ENCODE results near the gene SLC66A3. TPM values are rescaled to one million over a fixed set of nuclear protein-coding genes. Genes with fewer than 3 reads are reported as not detected.

SLC66A3 gene
- polyA plus RNA-seq, 1 donor from 2014 or later = 7.0 TPM

- peaks cover 6% of the 10 kb centered on the region for H3F3A ChIP-seq (ENCODE audit: insufficient read depth, low read length, poor library complexity, severe bottlenecking)
- H3K4me2 ChIP-seq (ENCODE audit: low read length) = no peak overlapping the region
- H3K9me3 ChIP-seq (ENCODE audit: low read length) = no peaks in the 10 kb centered on the region
- no peak for TF ChIP-seq EP300 (conservative IDR thresholded peaks at IDR 0.05; ENCODE audit: poor library complexity, severe bottlenecking)
- no peak for TF ChIP-seq MXI1 (conservative IDR thresholded peaks at IDR 0.05; ENCODE audit: poor library complexity, severe bottlenecking)
- TF ChIP-seq CTCF (IDR thresholded peaks at IDR 0.05; ENCODE audit: poor library complexity, severe bottlenecking) = no peak
- no peak for TF ChIP-seq TAF1 (IDR thresholded peaks at IDR 0.05; ENCODE audit: low read depth)
- no peak for TF ChIP-seq EZH2 (IDR thresholded peaks at IDR 0.05; ENCODE audit: borderline replicate concordance, insufficient read depth, low read length, poor library complexity, severe bottlenecking)
- TF ChIP-seq POLR2AphosphoS5 (IDR thresholded peaks at IDR 0.05) = no peak
- H2AFZ ChIP-seq (ENCODE audit: low read depth, low read length) = no peak overlapping the region
- peaks cover 7% of the 10 kb centered on the region for H3K27me3 ChIP-seq (ENCODE audit: insufficient read depth, low read depth, low read length)
- H3K9ac ChIP-seq (ENCODE audit: low read length) = no peak overlapping the region
- H3K79me2 ChIP-seq (replicated peaks; ENCODE audit: insufficient read depth, low read length) = no peaks in the 10 kb centered on the region
- H3K9me2 ChIP-seq (ENCODE audit: insufficient read depth, low read length) = no peaks in the 10 kb centered on the region
- H4K20me1 ChIP-seq (ENCODE audit: insufficient read depth) = no peaks in the 10 kb centered on the region
- no peaks in the 10 kb centered on the region for H3K36me3 ChIP-seq (ENCODE audit: insufficient read depth, low read length)
- H3K27ac ChIP-seq (ENCODE audit: low read length) = no peak overlapping the region
- H3K4me3 ChIP-seq (ENCODE audit: low read length) = peak overlapping the region; percentile 91
Observed at GRCh38 chr2:11156396-11157075, 1.3 kb downstream of the SLC66A3 start.

- H3K4me2 ChIP-seq (ENCODE audit: low read length) = no peak overlapping the region
- TF ChIP-seq RAD21 (conservative IDR thresholded peaks at IDR 0.05) (no peak), EP300 (conservative IDR thresholded peaks at IDR 0.05; ENCODE audit: poor library complexity, severe bottlenecking) (no peak), SMC3 (conservative IDR thresholded peaks at IDR 0.05; ENCODE audit: poor library complexity) (no peak), MXI1 (conservative IDR thresholded peaks at IDR 0.05; ENCODE audit: poor library complexity, severe bottlenecking) (no peak), REST (IDR thresholded peaks at IDR 0.05; ENCODE audit: borderline replicate concordance) (no peak), EZH2 (IDR thresholded peaks at IDR 0.05; ENCODE audit: borderline replicate concordance, insufficient read depth, low read length, poor library complexity, severe bottlenecking) (no peak), POLR2AphosphoS5 (IDR thresholded peaks at IDR 0.05) (no peak), TAF1 (IDR thresholded peaks at IDR 0.05; ENCODE audit: low read depth) (no peak), CTCF (IDR thresholded peaks at IDR 0.05; ENCODE audit: poor library complexity, severe bottlenecking) (no peak)
Observed at GRCh38 chr2:11157296-11157695, 2.0 kb downstream of the SLC66A3 start.

More at GRCh38 chr2:11157296-11157695, 2.0 kb downstream of the SLC66A3 start:
- no peaks in the 10 kb centered on the region for H4K20me1 ChIP-seq (ENCODE audit: insufficient read depth)
- no peaks in the 10 kb centered on the region for H3K9me3 ChIP-seq (ENCODE audit: low read length)
- H3F3A ChIP-seq (ENCODE audit: insufficient read depth, low read length, poor library complexity, severe bottlenecking) = peaks cover 6% of the 10 kb centered on the region
- H3K4me3 ChIP-seq (ENCODE audit: low read length) = no peak overlapping the region
- H3K79me2 ChIP-seq (replicated peaks; ENCODE audit: insufficient read depth, low read length) = no peaks in the 10 kb centered on the region
- no peak overlapping the region for H3K27ac ChIP-seq (ENCODE audit: low read length)
- no peaks in the 10 kb centered on the region for H3K36me3 ChIP-seq (ENCODE audit: insufficient read depth, low read length)
- no peak overlapping the region for H3K9ac ChIP-seq (ENCODE audit: low read length)
- H3K27me3 ChIP-seq (ENCODE audit: insufficient read depth, low read depth, low read length) = peaks cover 7% of the 10 kb centered on the region
- no peaks in the 10 kb centered on the region for H3K9me2 ChIP-seq (ENCODE audit: insufficient read depth, low read length)
- H2AFZ ChIP-seq (ENCODE audit: low read depth, low read length) = no peak overlapping the region

Data from neural cell (in vitro differentiated cells).